ENCODE results near the gene XYLB.

GRCh38 chr3:38327335-38328009, 19.1 kb upstream of the XYLB start:
- TF ChIP-seq SIN3A (IDR thresholded peaks at IDR 0.05; ENCODE audit: borderline replicate concordance, insufficient read depth, low read length), result no peak
- TF ChIP-seq, protein P1, sequence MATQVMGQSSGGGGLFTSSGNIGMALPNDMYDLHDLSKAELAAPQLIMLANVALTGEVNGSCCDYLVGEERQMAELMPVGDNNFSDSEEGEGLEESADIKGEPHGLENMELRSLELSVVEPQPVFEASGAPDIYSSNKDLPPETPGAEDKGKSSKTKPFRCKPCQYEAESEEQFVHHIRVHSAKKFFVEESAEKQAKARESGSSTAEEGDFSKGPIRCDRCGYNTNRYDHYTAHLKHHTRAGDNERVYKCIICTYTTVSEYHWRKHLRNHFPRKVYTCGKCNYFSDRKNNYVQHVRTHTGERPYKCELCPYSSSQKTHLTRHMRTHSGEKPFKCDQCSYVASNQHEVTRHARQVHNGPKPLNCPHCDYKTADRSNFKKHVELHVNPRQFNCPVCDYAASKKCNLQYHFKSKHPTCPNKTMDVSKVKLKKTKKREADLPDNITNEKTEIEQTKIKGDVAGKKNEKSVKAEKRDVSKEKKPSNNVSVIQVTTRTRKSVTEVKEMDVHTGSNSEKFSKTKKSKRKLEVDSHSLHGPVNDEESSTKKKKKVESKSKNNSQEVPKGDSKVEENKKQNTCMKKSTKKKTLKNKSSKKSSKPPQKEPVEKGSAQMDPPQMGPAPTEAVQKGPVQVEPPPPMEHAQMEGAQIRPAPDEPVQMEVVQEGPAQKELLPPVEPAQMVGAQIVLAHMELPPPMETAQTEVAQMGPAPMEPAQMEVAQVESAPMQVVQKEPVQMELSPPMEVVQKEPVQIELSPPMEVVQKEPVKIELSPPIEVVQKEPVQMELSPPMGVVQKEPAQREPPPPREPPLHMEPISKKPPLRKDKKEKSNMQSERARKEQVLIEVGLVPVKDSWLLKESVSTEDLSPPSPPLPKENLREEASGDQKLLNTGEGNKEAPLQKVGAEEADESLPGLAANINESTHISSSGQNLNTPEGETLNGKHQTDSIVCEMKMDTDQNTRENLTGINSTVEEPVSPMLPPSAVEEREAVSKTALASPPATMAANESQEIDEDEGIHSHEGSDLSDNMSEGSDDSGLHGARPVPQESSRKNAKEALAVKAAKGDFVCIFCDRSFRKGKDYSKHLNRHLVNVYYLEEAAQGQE (IDR thresholded peaks at IDR 0.05; ENCODE audit: insufficient read depth in 1 of 2, low read depth in 2 of 2, low read length in 2 of 2), result no peak
